ENCODE data around the gene CGB1.
"Not testable (repeated sequence)": the region's sequence is repeated elsewhere in the genome, so short reads cannot be mapped to it uniquely, and the experiment has no call there.

CGB1 gene

DNA sequence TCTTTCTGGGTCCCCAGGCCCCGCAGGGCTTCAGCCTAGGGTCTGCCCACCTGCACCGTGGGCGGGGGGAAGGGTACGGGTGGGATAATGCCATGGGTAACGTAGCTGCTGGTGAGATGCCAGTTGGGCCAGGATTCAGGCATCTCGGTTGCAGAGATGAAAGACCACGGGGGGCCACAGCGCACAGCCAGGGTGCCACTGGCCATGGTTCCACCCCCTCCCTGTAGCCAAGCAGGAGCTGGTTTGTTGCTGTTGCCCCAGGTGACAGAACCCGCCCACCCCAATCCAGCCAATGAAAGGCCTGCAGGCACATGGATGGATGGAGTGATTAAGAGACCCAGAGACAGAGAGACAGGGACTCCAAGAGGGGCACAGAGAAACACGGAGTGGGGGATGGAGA, 21.9 kb upstream of the CGB1 start:
- DNase-seq (ENCODE audit: low read depth, low spot score): peak; percentile 27

DNA sequence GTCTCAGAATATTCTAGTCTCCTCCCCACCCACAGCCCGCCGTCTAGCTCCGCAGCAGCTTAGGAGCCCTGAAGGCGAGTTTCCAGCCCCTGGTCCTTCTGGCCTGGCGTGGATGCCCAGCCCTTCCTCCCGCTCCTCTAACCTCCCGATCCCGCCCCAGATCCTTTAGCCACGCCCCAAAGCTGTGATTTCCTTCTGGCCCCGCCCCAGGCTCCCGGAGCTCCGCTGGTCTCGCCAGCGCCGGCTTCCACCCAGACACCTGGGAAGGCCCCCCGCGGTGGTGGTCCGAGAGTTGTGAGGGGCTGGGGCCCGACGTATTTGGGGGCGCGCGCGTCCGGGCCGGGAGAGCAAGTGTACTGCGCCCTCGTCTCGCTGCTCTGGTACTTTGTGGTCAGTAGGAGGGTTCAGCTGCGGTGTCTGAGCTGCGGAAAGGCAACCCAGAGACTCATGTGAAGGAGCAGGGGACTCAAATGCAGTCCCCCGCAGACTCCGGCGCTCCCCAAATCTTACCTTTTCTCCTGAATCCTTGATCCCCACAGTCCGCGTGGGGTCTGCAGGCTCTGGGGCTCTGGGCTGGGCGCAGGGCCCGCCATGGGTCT, 21.0 kb upstream of the CGB1 start, which contains the start of gene CGB7:
TSS of gene CGB7 (minus strand) at position 114 of the 599 bp plus-strand sequence. CDS start 2,374 bp downstream, outside the sequence.
- peak; percentile 81 for DNase-seq (ENCODE audit: low read depth, low spot score)

DNA sequence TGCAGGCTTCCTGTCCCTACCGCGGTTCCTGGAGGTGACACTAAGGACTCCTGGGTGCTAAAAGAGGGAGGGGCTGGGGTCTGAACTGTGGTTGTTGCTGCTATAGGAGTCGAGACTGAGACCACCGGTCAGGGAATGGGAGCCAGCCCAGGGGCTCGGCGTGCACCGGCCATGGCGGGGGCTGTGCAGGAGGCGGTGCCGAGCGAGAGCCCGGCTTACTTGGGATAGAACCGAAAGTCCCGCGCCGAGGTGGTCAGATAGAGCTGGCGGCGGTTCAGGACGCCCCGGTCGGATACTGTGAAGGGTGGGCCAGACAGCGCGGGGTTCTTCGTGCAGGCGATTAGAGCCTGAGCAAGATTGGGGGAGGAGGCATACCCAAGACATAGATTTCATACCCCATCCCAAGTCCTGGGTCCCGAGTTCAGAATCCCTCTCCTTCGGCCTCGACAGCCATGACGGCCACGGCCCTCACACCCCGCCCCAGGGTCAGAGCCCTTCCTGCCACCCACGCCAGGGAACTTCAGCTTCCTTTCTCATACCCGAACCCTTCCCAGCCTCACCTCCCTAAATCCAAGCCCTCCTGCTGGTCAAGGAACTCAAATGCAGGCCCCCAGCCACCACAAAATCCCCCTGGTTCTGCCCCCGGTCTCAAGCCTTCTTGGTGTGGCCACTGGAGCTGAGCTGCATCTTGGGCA, 20.4 kb upstream of the CGB1 start:
- DNase-seq (ENCODE audit: low read depth, low spot score): not testable (repeated sequence)

DNA sequence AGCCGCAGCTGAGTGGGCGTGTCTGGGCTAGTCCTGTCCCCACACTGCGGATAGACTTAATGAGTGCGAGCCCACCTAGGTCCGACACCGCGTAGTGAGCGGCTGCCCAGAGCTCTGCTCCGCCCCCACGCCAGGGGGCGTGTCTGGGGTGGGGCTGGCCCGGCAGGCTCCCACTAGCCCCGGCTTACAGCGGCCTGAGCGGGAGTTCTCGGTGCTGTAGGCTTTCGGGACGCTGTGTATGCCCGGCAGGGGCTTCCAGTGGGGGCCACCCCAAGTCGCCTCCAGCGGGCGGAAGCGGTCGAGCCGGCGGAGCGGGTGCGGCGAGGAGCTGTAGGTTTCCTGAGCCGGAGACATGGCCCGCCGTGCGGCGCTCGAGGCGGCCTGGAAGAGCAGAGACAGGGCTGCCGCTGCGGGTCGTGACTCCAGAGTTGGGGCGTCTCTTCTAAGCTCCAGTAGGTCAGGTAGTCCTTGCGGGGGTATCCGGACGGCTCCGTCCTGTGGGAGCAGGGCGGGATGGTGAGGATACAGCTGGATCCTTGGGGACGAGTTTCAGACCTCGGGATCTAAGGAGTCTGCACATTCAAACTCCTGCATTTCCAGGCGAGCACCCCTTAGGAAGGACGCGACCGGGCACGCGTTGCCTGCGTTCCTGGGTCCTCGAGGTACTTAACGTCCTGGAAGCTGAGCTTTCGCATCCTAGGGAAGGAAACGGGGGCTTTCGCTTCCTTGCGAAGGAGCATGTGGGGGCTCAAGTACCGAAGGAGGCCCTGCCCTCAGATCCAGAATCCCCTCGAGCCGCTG, 19.6 kb upstream of the CGB1 start:
- DNase-seq (ENCODE audit: low read depth, low spot score): peak; percentile 79

DNA sequence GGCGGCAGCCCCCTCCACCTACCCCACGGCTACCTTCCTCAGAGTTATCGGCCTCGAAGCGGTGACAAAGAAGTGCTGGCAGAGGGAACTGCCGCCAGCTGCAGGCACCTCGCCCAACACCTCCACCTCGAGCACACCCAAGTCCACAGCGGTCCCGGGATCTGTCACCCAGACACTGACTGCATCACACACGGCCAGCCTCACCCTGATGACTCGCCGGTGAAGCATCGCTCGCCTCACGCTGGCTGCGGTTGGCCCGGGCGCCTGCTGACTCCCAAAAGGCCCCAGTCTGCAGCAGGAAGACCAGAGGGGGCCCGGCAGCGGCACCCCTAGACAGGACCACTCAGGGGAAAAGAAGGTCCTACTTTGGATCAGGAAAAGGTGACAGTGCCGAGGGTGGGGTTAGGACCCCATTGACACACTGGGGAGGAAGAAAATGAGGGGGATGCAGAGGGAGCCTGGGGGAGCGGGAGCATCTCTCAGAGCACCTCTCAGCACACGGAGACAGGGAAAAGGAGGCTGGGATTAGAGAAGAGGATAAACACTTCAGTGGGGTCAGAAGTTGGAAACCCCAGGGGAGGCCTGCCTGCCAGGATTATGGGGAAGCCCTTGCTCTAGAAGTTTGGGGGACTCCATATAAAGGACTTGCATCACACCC, 13.8 kb upstream of the CGB1 start:
- peak; percentile 15 for DNase-seq (ENCODE audit: low read depth, low spot score)

DNA sequence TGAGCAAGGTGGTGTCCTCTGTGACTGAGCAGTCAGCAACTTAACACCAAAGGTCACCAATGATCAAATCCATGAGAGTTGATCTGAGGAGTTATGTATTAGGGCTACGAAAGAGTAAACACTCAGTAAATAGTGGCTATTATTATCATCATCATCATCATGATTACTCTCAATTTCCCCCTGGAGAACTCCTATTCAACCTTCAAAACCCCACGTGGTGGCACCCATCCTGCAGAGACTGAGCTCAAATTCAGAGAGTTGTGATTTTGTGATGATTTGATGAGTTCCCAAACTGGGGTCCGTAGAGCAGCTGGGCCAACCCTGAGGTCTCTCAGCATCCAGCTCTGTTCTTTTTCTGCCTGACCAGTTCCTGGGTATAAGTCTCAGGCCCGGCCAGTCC, 13.1 kb upstream of the CGB1 start:
- DNase-seq (ENCODE audit: low read depth, low spot score): not testable (repeated sequence)

DNA sequence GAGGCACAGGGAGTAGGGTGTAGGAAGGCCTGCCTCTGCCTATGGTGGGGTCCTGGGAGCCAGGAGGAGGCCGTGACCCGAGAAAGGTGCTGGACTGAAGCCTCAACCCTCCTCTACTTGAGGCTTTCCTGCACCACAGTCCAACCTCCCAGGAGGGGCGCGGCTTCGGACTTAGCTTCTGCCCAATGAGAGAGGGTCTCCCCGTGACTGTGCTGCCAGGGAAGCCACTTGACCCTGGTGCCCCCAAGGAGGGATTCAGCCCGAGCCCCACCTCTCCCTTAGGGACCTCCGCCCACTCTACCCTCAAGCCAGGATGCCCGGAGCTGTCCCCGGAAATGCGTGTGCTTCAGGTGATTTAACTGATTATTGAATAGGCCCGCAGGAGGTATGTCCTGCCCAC, 12.3 kb upstream of the CGB1 start, which contains the start of gene CGB8:
TSS of gene CGB8 (minus strand) at position 101 of the 400 bp plus-strand sequence. CDS start 372 bp downstream, outside the sequence.
- not testable (repeated sequence) for DNase-seq (ENCODE audit: low read depth, low spot score)

DNA sequence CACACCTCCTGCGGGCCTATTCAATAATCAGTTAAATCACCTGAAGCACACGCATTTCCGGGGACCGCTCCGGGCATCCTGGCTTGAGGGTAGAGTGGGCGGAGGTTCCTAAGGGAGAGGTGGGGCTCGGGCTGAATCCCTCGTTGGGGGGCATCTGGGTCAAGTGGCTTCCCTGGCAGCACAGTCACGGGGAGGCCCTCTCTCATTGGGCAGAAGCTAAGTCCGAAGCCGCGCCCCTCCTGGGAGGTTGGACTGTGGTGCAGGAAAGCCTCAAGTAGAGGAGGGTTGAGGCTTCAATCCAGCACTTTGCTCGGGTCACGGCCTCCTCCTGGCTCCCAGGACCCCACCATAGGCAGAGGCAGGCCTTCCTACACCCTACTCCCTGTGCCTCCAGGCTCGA, 6.9 kb upstream of the CGB1 start, which contains the start of gene CGB5:
TSS of gene CGB5 (plus strand) at position 301 of the 400 bp plus-strand sequence. CDS start 362 bp downstream, outside the sequence.
- not testable (repeated sequence) for DNase-seq (ENCODE audit: low read depth, low spot score)

DNA sequence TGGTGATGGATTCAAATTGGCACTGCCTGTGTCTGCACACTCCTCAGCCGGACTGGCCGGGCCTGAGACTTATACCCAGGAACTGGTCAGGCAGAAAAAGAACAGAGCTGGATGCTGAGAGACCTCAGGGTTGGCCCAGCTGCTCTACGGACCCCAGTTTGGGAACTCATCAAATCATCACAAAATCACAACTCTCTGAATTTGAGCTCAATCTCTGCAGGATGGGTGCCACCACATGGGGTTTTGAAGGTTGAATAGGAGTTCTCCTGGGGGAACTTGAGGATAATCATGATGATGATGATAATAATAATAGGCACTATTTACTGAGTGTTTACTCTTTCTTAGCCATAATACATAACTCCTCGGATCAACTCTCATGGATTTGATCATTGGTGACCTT, 6.0 kb upstream of the CGB1 start:
- DNase-seq (ENCODE audit: low read depth, low spot score): not testable (repeated sequence)

DNA sequence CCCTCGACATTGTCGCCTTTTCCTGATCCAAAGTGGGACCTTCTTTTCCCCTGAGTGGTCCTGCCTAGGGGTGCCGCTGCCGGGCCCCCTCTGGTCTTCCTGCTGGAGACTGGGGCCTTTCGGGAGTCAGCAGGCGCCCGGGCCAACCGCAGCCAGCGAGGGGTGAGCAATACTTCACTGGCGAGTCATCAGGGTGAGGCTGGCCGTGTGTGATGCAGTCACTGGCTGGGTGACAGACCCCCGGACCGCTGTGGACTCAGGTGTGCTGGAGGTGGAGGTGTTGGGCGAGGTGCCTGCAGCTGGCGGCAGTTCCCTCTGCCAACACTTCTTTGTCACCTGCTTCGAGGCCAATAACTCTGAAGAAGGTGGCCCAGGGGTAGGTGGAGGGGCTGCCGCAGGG, 5.5 kb upstream of the CGB1 start:
- peak; percentile 18 for DNase-seq (ENCODE audit: low read depth, low spot score)

DNA sequence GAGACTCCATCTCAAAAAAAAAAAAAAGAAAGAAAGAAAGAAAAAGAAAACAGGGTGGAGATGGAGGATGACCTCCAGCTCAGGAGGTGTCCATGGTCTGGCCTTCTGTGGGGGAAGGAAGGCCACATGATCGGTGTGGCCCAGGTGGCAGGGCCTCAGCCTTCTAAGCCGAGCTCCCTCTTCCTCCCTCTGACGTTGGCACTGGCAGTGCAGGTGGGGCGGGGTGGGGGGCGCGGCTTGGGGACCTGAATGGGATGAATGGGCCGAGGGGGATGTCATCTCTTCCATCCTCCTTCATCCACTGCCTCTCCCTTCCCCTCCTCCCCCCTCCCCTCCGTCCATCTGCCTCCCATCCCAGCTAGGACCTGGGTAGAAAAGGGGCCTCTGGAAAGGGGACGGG, 3.0 kb upstream of the CGB1 start:
- DNase-seq (ENCODE audit: low read depth, low spot score): not testable (repeated sequence)

DNA sequence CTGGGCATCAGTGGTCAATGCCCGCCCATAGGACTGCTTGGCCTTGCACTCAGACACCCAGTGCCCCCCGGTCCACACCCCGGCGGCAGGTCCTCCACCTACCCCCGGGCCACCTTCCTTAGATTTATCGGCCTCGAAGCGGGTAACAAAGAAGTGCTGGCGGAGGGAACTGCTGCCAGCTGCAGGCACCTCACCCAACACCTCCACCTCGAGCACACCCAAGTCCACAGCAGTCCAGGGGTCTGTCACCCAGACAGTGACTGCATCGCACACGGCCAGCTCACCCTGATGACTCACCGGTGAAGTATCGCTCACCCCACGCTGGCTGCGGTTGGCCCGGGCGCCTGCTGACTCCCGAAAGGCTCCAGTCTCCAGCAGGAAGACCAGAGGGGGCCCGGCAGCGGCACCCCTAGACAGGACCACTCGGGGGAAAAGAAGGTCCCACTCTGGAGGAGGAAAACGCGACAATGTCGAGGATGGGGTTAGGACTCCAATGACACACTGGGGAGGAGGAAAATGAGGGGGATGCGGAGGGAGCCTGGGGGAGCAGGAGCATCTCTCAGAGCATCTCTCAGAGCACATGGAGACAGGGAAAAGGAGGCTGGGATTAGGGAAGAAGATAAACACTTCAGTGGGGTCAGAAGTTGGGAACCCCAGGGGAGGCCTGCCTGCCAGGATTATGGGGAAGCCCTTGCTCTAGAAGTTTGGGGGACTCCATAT, 2.0 kb upstream of the CGB1 start:
- not testable (repeated sequence) for DNase-seq (ENCODE audit: low read depth, low spot score)

DNA sequence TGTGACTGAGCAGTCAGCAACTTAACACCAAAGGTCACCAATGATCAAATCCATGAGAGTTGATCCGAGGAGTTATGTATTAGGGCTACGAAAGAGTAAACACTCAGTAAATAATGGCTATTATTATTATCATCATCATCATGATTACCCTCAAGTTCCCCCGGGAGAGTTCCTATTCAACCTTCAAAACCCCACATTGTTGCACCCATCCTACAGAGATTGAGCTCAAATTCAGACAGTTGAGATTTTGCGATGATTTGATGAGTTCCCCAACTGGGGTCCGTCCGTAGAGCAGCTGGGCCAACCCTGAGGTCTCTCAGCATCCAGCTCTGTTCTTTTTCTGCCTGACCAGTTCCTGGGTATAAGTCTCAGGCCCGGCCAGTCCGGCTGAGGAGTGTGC, 1.4 kb upstream of the CGB1 start:
- DNase-seq (ENCODE audit: low read depth, low spot score): not testable (repeated sequence)

DNA sequence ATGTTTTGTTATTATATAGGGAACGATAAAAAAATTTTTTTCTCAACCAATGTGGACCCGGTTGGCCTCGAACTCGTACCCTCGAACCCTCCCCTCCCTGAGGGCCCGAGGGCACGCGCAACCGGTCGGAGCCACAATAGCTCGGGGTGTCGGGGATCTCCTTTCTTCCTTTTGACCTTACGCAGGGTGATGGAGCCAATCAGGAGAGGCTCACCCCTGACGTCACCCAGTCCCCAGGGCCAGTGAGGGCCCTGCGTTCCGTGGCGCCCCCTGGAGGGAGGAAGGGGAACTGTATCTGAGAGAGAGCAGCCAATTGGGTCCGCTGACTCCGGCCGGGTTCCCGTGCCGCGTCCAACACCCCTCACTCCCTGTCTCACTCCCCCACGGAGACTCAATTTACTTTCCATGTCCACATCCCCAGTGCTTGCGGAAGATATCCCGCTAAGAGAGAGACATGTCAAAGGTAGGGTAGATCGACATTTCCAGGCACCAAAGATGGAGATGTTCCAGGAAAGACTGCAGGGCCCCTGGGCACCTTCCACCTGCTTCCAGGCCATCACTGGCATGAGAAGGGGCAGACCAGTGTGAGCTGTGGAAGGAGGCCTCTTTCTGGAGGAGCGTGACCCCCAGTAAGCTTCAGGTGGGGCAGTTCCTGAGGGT, 4.9 kb downstream of the CGB1 start, which contains the start of gene CGB2:
TSS of gene CGB2 (plus strand) at position 249 of the 660 bp plus-strand sequence. CDS start at position 455, 206 bp downstream.
- peak; percentile 56 for DNase-seq (ENCODE audit: low read depth, low spot score)

DNA sequence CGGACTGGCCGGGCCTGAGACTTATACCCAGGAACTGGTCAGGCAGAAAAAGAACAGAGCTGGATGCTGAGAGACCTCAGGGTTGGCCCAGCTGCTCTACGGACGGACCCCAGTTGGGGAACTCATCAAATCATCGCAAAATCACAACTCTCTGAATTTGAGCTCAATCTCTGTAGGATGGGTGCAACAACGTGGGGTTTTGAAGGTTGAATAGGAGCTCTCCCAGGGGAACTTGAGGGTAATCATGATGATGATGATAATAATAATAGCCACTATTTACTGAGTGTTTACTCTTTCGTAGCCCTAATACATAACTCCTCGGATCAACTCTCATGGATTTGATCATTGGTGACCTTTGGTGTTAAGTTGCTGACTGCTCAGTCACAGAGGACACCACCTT, 6.4 kb downstream of the CGB1 start:
- DNase-seq (ENCODE audit: low read depth, low spot score): not testable (repeated sequence)

DNA sequence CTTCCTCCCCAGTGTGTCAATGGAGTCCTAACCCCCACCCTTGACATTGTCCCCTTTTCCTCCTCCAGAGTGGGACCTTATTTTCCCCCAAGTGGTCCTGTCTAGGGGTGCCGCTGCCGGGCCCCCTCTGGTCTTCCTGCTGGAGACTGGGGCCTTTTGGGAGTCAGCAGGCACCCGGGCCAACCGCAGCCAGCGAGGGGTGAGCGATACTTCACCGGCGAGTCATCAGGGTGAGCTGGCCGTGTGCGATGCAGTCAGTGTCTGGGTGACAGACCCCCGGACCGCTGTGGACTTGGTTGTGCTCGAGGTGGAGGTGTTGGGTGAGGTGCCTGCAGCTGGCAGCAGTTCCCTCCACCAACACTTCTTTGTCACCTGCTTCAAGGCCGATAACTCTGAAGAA, 6.9 kb downstream of the CGB1 start:
- DNase-seq (ENCODE audit: low read depth, low spot score): not testable (repeated sequence)

DNA sequence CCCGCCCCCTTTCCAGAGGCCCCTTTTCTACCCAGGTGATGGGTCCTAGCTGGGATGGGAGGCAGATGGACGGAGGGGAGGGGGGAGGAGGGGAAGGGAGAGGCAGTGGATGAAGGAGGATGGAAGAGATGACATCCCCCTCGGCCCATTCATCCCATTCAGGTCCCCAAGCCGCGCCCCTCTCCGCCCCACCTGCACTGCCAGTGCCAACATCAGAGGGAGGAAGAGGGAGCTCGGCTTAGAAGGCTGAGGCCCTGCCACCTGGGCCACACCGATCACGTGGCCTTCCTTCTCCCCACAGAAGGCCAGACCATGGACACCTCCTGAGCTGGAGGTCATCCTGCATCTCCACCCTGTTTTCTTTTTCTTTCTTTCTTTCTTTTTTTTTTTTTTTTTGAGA, 8.0 kb downstream of the CGB1 start:
- not testable (repeated sequence) for DNase-seq (ENCODE audit: low read depth, low spot score)

DNA sequence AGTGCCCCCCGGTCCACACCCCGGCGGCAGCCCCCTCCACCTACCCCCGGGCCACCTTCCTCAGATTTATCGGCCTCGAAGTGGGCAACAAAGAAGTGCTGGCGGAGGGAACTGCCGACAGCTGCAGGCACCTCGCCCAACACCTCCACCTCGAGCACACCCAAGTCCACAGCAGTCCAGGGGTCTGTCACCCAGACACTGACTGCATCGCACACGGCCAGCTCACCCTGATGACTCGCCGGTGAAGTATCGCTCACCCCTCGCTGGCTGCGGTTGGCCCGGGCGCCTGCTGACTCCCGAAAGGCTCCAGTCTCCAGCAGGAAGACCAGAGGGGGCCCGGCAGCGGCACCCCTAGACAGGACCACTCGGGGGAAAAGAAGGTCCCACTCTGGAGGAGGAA, 11.1 kb downstream of the CGB1 start:
- not testable (repeated sequence) for DNase-seq (ENCODE audit: low read depth, low spot score)

DNA sequence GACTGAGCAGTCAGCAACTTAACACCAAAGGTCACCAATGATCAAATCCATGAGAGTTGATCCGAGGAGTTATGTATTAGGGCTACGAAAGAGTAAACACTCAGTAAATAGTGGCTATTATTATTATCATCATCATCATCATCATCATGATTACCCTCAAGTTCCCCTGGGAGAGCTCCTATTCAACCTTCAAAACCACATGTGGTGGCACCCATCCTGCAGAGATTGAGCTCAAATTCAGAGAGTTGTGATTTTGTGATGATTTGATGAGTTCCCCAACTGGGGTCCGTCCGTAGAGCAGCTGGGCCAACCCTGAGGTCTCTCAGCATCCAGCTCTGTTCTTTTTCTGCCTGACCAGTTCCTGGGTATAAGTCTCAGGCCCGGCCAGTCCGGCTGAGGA, 11.6 kb downstream of the CGB1 start:
- DNase-seq (ENCODE audit: low read depth, low spot score): not testable (repeated sequence)

DNA sequence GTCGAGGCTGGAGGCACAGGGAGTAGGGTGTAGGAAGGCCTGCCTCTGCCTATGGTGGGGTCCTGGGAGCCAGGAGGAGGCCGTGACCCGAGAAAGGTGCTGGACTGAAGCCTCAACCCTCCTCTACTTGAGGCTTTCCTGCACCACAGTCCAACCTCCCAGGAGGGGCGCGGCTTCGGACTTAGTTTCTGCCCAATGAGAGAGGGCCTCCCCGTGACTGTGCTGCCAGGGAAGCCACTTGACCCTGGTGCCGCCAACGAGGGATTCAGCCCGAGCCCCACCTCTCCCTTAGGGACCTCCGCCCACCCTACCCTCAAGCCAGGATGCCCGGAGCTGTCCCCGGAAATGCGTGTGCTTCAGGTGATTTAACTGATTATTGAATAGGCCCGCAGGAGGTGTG, 12.5 kb downstream of the CGB1 start, which contains the start of gene CGB3:
TSS of gene CGB3 (minus strand) at position 101 of the 400 bp plus-strand sequence. CDS start 362 bp downstream, outside the sequence.
- DNase-seq (ENCODE audit: low read depth, low spot score): not testable (repeated sequence)

Data from ELF-1 (cell line).